T-helper 2 cell treated with Interferon-gamma antibody and Interleukin-4, amounts not matched to agents 5 μg/mL and 100 μg/mL, for 36 hours (primary cell): Measurements from ENCODE around the gene HRC.
"Not testable (repeated sequence)": the region's sequence is repeated elsewhere in the genome, so short reads cannot be mapped to it uniquely, and the experiment has no call there.

Source experiments
- DNase-seq: peaks from one replicate; pipeline ENCODE4 v3.0.0; 2021; ENCODE audit warnings: low spot score
- H3K27ac Mint-ChIP-seq: one replicate; pipeline ENCODE4 v1.8.0; 2021; ENCODE audit warnings: mild to moderate bottlenecking, mixed read lengths
- H3K27me3 Mint-ChIP-seq: one replicate; pipeline ENCODE4 v1.8.0; 2021; ENCODE audit warnings: low read depth, mixed read lengths
- H3K36me3 Mint-ChIP-seq: one replicate; pipeline ENCODE4 v1.8.0; 2021; ENCODE audit warnings: low read depth, mixed read lengths
- H3K4me1 Mint-ChIP-seq: one replicate; pipeline ENCODE4 v1.8.0; 2021; ENCODE audit warnings: low read depth, mixed read lengths
- H3K4me3 Mint-ChIP-seq: one replicate; pipeline ENCODE4 v1.8.0; 2022; ENCODE audit warnings: mild to moderate bottlenecking, moderate library complexity, mixed read lengths
- H3K9me3 Mint-ChIP-seq: one replicate; pipeline ENCODE4 v1.8.0; 2021; ENCODE audit warnings: mixed read lengths

The HRC gene, protein sequence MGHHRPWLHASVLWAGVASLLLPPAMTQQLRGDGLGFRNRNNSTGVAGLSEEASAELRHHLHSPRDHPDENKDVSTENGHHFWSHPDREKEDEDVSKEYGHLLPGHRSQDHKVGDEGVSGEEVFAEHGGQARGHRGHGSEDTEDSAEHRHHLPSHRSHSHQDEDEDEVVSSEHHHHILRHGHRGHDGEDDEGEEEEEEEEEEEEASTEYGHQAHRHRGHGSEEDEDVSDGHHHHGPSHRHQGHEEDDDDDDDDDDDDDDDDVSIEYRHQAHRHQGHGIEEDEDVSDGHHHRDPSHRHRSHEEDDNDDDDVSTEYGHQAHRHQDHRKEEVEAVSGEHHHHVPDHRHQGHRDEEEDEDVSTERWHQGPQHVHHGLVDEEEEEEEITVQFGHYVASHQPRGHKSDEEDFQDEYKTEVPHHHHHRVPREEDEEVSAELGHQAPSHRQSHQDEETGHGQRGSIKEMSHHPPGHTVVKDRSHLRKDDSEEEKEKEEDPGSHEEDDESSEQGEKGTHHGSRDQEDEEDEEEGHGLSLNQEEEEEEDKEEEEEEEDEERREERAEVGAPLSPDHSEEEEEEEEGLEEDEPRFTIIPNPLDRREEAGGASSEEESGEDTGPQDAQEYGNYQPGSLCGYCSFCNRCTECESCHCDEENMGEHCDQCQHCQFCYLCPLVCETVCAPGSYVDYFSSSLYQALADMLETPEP

DNA sequence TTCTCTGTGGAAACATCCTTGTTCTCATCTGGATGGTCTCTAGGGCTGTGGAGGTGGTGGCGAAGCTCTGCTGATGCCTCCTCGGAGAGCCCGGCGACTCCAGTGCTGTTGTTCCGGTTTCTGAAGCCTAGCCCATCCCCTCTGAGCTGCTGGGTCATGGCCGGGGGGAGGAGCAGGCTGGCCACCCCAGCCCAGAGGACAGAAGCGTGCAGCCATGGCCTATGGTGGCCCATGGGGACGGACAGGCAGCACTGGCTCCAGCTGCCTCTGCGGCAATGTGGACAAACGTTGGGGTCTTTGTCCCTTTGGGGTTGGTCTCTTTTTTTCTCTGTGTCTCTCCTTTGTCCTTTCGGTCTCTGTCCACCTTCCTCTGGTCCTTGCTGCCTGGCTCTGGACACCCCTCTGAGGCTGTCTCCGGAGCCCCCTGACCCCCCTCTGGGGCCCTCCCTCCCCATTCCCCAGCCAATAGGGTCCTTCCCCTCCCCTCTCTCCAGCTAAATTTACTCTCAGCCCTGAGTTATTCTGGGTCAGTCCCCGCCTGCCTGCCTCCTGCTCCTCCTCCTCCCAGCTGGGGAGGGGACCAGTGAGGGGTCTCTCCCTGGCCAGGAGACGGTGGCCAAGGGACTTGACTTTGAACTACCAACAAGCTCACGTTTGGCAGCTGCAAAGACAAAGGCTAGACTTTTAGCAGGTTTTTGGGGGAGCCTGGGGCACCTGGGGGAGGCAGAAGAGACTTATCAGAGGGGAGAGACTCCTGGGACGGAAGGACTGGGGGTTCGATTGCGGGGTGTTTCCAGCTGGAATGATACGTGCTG is at the start of gene HRC:
TSS of gene HRC (minus strand) at position 392 of the 815 bp plus-strand sequence. CDS start at position 233, 159 bp downstream.
- no peaks in the 10 kb centered on the region for H3K36me3 Mint-ChIP-seq
- peaks cover 12% of the 10 kb centered on the region for H3K4me1 Mint-ChIP-seq
- no peak for DNase-seq
- H3K9me3 Mint-ChIP-seq, result no peaks in the 10 kb centered on the region
- peaks cover 60% of the 10 kb centered on the region for H3K27me3 Mint-ChIP-seq
- no peak within 1 kb of the TSS for H3K4me3 Mint-ChIP-seq
- no peak within 1 kb of the TSS for H3K27ac Mint-ChIP-seq

DNA sequence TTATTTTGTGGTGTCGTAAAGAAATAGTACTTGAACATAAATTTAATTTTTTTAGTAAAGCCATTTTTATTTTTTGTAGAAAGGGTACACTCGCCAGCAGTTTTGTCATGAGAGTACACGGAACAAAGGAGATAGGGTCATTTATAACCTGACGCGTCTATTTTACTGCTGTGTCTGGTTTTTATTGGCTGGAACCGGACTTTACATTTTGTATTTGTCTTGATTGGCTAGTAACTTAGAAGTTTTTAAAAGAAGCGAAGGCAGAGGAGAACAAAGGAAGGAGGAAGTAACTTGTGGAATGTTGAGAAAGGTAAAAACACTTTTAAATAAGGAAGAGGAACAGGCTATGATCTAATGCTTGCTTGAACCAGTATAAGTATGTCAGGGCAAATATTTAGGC is 45.8 kb upstream of the HRC start:
- Mint-ChIP-seq H3K4me3 (no peak overlapping the region), H3K27ac (no peak overlapping the region), H3K36me3 (no peaks in the 10 kb centered on the region), H3K27me3 (no peaks in the 10 kb centered on the region), H3K9me3 (no peaks in the 10 kb centered on the region), H3K4me1 (peaks cover 9% of the 10 kb centered on the region)
- no peak for DNase-seq

GRCh38 chr19:49200238-49200862 is 45.2 kb upstream of the HRC start:
- Mint-ChIP-seq H3K4me3 (no peak overlapping the region), H3K36me3 (no peaks in the 10 kb centered on the region), H3K9me3 (no peaks in the 10 kb centered on the region), H3K4me1 (peaks cover 9% of the 10 kb centered on the region), H3K27me3 (no peaks in the 10 kb centered on the region), H3K27ac (no peak overlapping the region)
- no peak for DNase-seq

DNA sequence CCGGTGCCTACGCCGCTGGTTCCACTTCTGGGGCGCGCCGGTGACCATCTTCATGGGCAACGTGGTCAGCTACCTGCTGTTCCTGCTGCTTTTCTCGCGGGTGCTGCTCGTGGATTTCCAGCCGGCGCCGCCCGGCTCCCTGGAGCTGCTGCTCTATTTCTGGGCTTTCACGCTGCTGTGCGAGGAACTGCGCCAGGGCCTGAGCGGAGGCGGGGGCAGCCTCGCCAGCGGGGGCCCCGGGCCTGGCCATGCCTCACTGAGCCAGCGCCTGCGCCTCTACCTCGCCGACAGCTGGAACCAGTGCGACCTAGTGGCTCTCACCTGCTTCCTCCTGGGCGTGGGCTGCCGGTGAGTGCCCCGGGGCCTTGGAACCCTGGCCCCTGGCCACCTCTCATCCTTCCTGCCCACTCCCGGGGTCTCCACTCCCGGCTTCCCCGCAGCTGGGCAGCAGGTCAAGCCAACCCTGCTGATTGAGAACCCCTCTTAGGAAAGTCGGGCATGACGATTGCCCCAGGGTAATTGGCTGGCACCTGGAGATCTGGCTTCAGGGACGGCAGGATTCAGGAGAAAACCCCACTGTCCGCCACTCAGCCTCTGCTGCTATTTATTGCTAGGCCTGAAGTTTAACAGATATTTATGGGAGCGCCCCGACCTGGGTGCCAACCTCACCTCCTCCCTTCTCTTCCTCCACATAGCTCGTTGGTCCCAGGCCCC is 41.5 kb upstream of the HRC start:
- H3K27ac Mint-ChIP-seq, result no peak overlapping the region
- DNase-seq, result no peak

GRCh38 chr19:49194408-49194807 is 39.2 kb upstream of the HRC start:
- DNase-seq, result no peak
- Mint-ChIP-seq H3K4me1 (peaks cover 9% of the 10 kb centered on the region), H3K36me3 (no peaks in the 10 kb centered on the region)

More for the DNA sequence above, 41.5 kb upstream of the HRC start:
- Mint-ChIP-seq H3K4me3 (no peak overlapping the region), H3K4me1 (peaks cover 9% of the 10 kb centered on the region), H3K36me3 (no peaks in the 10 kb centered on the region), H3K27me3 (no peaks in the 10 kb centered on the region), H3K9me3 (no peaks in the 10 kb centered on the region)

GRCh38 chr19:49193822-49194394 is 38.7 kb upstream of the HRC start:
- H3K36me3 Mint-ChIP-seq, result no peaks in the 10 kb centered on the region
- H3K27ac Mint-ChIP-seq, result no peak overlapping the region
- H3K4me1 Mint-ChIP-seq, result peaks cover 6% of the 10 kb centered on the region
- DNase-seq, result no peak
- no peak overlapping the region for H3K4me3 Mint-ChIP-seq
- H3K9me3 Mint-ChIP-seq, result peaks cover 4% of the 10 kb centered on the region
- no peaks in the 10 kb centered on the region for H3K27me3 Mint-ChIP-seq

More at GRCh38 chr19:49194408-49194807, 39.2 kb upstream of the HRC start:
- peaks cover 4% of the 10 kb centered on the region for H3K9me3 Mint-ChIP-seq
- H3K27ac Mint-ChIP-seq, result no peak overlapping the region
- no peaks in the 10 kb centered on the region for H3K27me3 Mint-ChIP-seq
- no peak overlapping the region for H3K4me3 Mint-ChIP-seq

DNA sequence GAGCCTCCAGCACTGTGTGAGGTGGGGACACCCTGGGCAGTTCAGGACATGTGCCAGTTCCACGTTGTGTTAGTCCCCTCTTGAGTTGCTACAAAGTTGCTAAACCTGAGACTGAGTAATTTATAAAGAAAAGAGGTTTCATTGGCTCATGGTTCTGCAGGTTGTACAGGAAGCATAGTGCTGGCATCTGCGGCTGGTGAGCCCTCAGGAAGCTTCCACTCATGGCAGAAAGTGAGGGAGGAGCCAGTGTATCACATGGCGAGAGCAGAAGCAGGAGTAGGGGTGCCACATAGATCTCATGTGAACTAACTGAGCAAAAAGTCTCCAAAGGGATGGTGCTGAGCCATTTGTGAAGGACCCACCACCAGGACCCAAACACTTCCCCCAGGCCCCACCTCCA is 35.6 kb upstream of the HRC start:
- H3K4me3 Mint-ChIP-seq, result no peak overlapping the region
- H3K9me3 Mint-ChIP-seq, result peaks cover 4% of the 10 kb centered on the region

DNA sequence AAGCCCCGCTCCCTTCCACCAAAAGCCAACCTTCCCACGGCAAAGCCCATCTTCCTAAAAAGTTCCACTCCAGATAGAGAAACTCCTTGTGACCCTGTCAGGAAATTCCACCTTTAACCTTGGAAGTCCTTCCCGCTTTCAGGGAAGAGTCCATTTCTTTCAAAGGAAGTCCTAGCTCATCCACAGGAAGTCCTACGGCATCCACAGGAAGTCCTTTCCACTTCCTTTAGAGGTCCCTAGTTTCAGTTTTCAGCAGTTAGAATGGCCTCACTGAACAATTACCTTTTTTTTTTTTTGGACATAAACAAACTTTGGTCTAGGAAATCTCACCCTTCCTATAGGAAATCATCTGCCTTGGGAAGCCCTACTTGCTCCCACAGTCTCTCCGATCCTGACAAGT is 34.1 kb upstream of the HRC start:
- peaks cover 5% of the 10 kb centered on the region for H3K4me1 Mint-ChIP-seq
- H3K27ac Mint-ChIP-seq, result peak overlapping the region; percentile 20
- peaks cover 4% of the 10 kb centered on the region for H3K9me3 Mint-ChIP-seq
- no peak for DNase-seq
- H3K27me3 Mint-ChIP-seq, result no peaks in the 10 kb centered on the region
- H3K36me3 Mint-ChIP-seq, result no peaks in the 10 kb centered on the region
- no peak overlapping the region for H3K4me3 Mint-ChIP-seq

More for the DNA sequence above, 35.6 kb upstream of the HRC start:
- DNase-seq, result no peak
- Mint-ChIP-seq H3K27me3 (no peaks in the 10 kb centered on the region), H3K4me1 (peaks cover 5% of the 10 kb centered on the region), H3K27ac (no peak overlapping the region), H3K36me3 (no peaks in the 10 kb centered on the region)

- no peaks in the 10 kb centered on the region for H3K36me3 Mint-ChIP-seq
- H3K9me3 Mint-ChIP-seq, result peaks cover 9% of the 10 kb centered on the region
- no peak overlapping the region for H3K27ac Mint-ChIP-seq
- peaks cover 5% of the 10 kb centered on the region for H3K4me1 Mint-ChIP-seq
- no peaks in the 10 kb centered on the region for H3K27me3 Mint-ChIP-seq
- H3K4me3 Mint-ChIP-seq, result no peak overlapping the region
- no peak for DNase-seq
Observed at GRCh38 chr19:49188626-49189200, 33.5 kb upstream of the HRC start.

- no peak for DNase-seq
- H3K27ac Mint-ChIP-seq, result no peak overlapping the region
- peaks cover 9% of the 10 kb centered on the region for H3K9me3 Mint-ChIP-seq
- H3K27me3 Mint-ChIP-seq, result no peaks in the 10 kb centered on the region
- no peaks in the 10 kb centered on the region for H3K36me3 Mint-ChIP-seq
- no peak overlapping the region for H3K4me3 Mint-ChIP-seq
- H3K4me1 Mint-ChIP-seq, result peaks cover 5% of the 10 kb centered on the region
Observed at GRCh38 chr19:49186108-49186507, 30.9 kb upstream of the HRC start.

- Mint-ChIP-seq H3K4me1 (no peaks in the 10 kb centered on the region), H3K9me3 (peaks cover 6% of the 10 kb centered on the region), H3K27me3 (no peaks in the 10 kb centered on the region), H3K27ac (no peak overlapping the region), H3K4me3 (no peak overlapping the region), H3K36me3 (no peaks in the 10 kb centered on the region)
- DNase-seq, result no peak
Observed at GRCh38 chr19:49182848-49183375, 27.7 kb upstream of the HRC start.

- DNase-seq, H3K9me3 Mint-ChIP-seq, H3K27ac Mint-ChIP-seq, H3K4me3 Mint-ChIP-seq, H3K27me3 Mint-ChIP-seq, H3K36me3 Mint-ChIP-seq, H3K4me1 Mint-ChIP-seq: not testable (repeated sequence)
Observed at GRCh38 chr19:49182010-49182847, 27.0 kb upstream of the HRC start.
